Measurements from ENCODE around the gene H3-3A.

DNA sequence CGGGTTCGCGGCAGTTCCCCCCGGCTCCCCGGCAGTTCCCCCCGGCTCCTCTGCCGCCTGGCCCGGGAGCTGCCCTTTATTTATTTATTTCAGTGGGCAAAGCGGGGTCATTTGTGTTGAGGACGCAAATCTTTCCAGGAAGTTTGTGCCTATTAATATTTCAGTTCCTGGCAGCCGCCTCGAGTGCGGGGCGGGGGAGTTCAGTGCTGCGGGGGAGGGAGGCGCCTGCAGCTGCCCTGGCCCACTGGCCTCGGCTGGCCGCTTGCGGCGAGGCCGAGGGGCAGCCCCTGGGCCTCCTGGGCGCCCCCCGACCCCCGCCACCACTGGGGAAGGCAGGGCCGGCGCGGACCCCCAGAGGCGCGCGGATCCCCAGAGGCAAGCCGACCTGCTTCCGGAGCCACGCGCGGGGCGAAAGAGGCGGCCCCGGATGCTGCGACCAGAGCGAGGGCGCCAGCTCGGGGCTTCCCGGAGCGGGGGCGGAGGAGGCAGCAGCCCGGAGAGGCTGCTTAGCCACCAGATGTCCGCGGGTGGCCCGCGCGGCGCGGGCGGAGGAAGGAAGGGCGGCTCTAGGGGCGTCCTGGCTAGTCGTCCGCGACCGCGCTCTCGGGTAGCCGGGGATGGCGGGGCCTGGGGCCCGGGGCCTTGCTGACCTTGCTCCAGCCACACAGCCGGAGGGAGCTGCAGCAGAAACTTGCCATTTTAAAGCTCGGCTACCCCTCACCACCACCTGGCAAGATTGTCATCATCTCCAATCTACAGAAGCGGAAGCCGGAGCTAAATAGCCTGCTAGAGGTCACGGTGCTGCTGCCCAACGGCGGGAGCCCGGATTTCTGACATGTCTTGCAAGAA is 48.0 kb downstream of the H3-3A start:
- TF ChIP-seq, protein P1, sequence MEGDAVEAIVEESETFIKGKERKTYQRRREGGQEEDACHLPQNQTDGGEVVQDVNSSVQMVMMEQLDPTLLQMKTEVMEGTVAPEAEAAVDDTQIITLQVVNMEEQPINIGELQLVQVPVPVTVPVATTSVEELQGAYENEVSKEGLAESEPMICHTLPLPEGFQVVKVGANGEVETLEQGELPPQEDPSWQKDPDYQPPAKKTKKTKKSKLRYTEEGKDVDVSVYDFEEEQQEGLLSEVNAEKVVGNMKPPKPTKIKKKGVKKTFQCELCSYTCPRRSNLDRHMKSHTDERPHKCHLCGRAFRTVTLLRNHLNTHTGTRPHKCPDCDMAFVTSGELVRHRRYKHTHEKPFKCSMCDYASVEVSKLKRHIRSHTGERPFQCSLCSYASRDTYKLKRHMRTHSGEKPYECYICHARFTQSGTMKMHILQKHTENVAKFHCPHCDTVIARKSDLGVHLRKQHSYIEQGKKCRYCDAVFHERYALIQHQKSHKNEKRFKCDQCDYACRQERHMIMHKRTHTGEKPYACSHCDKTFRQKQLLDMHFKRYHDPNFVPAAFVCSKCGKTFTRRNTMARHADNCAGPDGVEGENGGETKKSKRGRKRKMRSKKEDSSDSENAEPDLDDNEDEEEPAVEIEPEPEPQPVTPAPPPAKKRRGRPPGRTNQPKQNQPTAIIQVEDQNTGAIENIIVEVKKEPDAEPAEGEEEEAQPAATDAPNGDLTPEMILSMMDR (IDR thresholded peaks at IDR 0.05): peak in 1 of 4 experiments; percentile 5
- TF ChIP-seq POLR2A (IDR thresholded peaks at IDR 0.05): peak in 1 of 2 donors; percentile 48

All from uterus (tissue), 2 donors.